ENCODE measurements around the gene ENTREP1.
"Not testable (repeated sequence)": the region's sequence is repeated elsewhere in the genome, so short reads cannot be mapped to it uniquely, and the experiment has no call there.

GRCh38 chr9:69409936-69410335 lies 84.9 kb downstream of the ENTREP1 start:
- TF ChIP-seq CTCF (conservative IDR thresholded peaks at IDR 0.05 in 1 of 2, IDR thresholded peaks at IDR 0.05 in 1 of 2; ENCODE audit: low read depth in 1 of 2, low read length in 2 of 2); EZH2 (IDR thresholded peaks at IDR 0.05; ENCODE audit: low read length, missing control alignments): not testable (repeated sequence)

All from fibroblast of lung (primary cell).